HFF-Myc (cell line): ENCODE measurements around the gene ZNF467.

ENCODE experiments used
- DNase-seq: peaks from one replicate; pipeline ENCODE4 v3.0.0-alpha.2; 2011; ENCODE audit warnings: low read depth; ENCODE audit errors: extremely low read depth
- H3K4me3 ChIP-seq: replicated peaks from 2 replicates; pipeline ENCODE4 v1.5.1; 2011; ENCODE audit warnings: low read depth, mild to moderate bottlenecking, control low read depth, low read length
- CTCF ChIP-seq: IDR thresholded peaks from 2 replicates; pipeline ENCODE4 v1.5.1; 2012; ENCODE audit warnings: mild to moderate bottlenecking, low read depth, low read length, control low read depth; ENCODE audit errors: missing control alignments

ZNF467 gene

GRCh38 chr7:149736478-149737360, 36.7 kb downstream of the ZNF467 start:
- H3K4me3 ChIP-seq: no peak overlapping the region
- no peak for TF ChIP-seq CTCF
- no peak for DNase-seq

GRCh38 chr7:149735779-149736477, 37.5 kb downstream of the ZNF467 start:
- H3K4me3 ChIP-seq: no peak overlapping the region
- no peak for DNase-seq
- no peak for TF ChIP-seq CTCF

- TF ChIP-seq CTCF: no peak
- no peak for DNase-seq
- H3K4me3 ChIP-seq: no peak overlapping the region
Observed at GRCh38 chr7:149735181-149735602, 38.2 kb downstream of the ZNF467 start.

GRCh38 chr7:149734791-149735075, 38.7 kb downstream of the ZNF467 start:
- no peak overlapping the region for H3K4me3 ChIP-seq
- no peak for TF ChIP-seq CTCF
- DNase-seq: no peak

GRCh38 chr7:149733924-149734790, 39.2 kb downstream of the ZNF467 start:
- H3K4me3 ChIP-seq: no peak overlapping the region
- DNase-seq: no peak
- no peak for TF ChIP-seq CTCF

- no peak for TF ChIP-seq CTCF
- no peak overlapping the region for H3K4me3 ChIP-seq
- no peak for DNase-seq
Observed at GRCh38 chr7:149733131-149733923, 40.1 kb downstream of the ZNF467 start.
